K562 (cell line): Measurements from ENCODE around the gene STMP1. TPM values are rescaled to one million over a fixed set of nuclear protein-coding genes. Genes with fewer than 3 reads are reported as not detected.

Experiments used
- CHCHD3 ChIP-seq: fragments of 250-450 bp; sonication (Bioruptor Pico); IDR thresholded peaks from 2 replicates; pipeline ENCODE4 v2.1.2; 2022; ENCODE audit warnings: mild to moderate bottlenecking
- CSDE1 ChIP-seq, 2 experiments: fragments of 450-650 bp; IDR thresholded peaks; 2 replicates each; pipeline ENCODE4 v1.6.1; 2016; ENCODE audit warnings: mild to moderate bottlenecking in 1 of 2
- PHF20 ChIP-seq: fragments of 450-650 bp; IDR thresholded peaks from 2 replicates; pipeline ENCODE4 v1.6.1; 2018; ENCODE audit not compliant: partially characterized antibody
- POLR2AphosphoS2 ChIP-seq: IDR thresholded peaks from 2 replicates; pipeline ENCODE4 v1.6.1; 2012; ENCODE audit warnings: low read length, improper control_type of control experiment
- RAD21 ChIP-seq, 2 experiments: fragments of 250-450 bp in 1 of 2; fragments of 450-650 bp in 1 of 2; sonication (Bioruptor Pico) in 1 of 2; formaldehyde crosslinking in 1 of 2; IDR thresholded peaks in 1 of 2; conservative IDR thresholded peaks in 1 of 2; 2 replicates each; pipeline versions ENCODE4 v1.4.0 to v1.8.0; 2020 to 2022; ENCODE audit warnings: mild to moderate bottlenecking in 2 of 2, moderate library complexity in 1 of 2
- SIX5 ChIP-seq, 2 experiments: IDR thresholded peaks; 2 replicates each; pipeline ENCODE4 v1.6.1; 2011; ENCODE audit warnings: low read length in 2 of 2, borderline replicate concordance in 1 of 2, low read depth in 1 of 2, mild to moderate bottlenecking in 1 of 2, moderate library complexity in 1 of 2; ENCODE audit not compliant: insufficient read depth in 1 of 2
- TARDBP ChIP-seq: fragments of 450-650 bp; IDR thresholded peaks from 2 replicates; pipeline ENCODE4 v1.6.1; 2016
- ZBTB2 ChIP-seq: fragments of 450-650 bp; IDR thresholded peaks from 2 replicates; pipeline ENCODE4 v1.6.1; 2016; ENCODE audit warnings: antibody characterized with exemption
- ZNF592 ChIP-seq: fragments of 450-650 bp; IDR thresholded peaks from 2 replicates; pipeline ENCODE4 v1.6.1; 2017; ENCODE audit warnings: antibody characterized with exemption, mild to moderate bottlenecking
- polyA plus RNA-seq, 8 experiments: library from polyadenylated mRNA; depleted of rRNA in 4 of 8; stranded (reverse) in 5 of 8; unstranded in 3 of 8; fragments of >200 nt; fragmentation: Nextera tagmentation in 2 of 8; fragmentation: Illumina TruSeq in 1 of 8; extraction: Ambion mirVana in 2 of 8; extraction: Trizol in 1 of 8; gene quantifications; 2 replicates each; pipeline versions ENCODE4 v1.2.1 to v1.2.3, GENCODE V29; 2011 to 2014; ENCODE audit warnings: inconsistent platforms in 1 of 8, missing spikeins in 1 of 8
- total RNA-seq, 7 experiments: library from RNA; depleted of rRNA in 6 of 7; stranded (reverse); fragments of >200 nt in 6 of 7; fragmentation: Illumina TruSeq in 2 of 7; extraction: Trizol in 2 of 7; gene quantifications; 2 replicates each; pipeline versions ENCODE4 v1.2.1 to v1.2.3, GENCODE V29; 2011 to 2021; ENCODE audit warnings: low replicate concordance in 1 of 7
- TF ChIP-seq, protein P1 (sequence below), 3 experiments: IDR thresholded peaks in 2 of 3; conservative IDR thresholded peaks in 1 of 3; 2 replicates each; pipeline ENCODE4 v1.5.1; 2011 to 2012; ENCODE audit warnings: low read length in 3 of 3, mild to moderate bottlenecking in 3 of 3, control low read depth in 2 of 3, improper control_type of control experiment in 1 of 3, inconsistent platforms in 1 of 3, low read depth in 1 of 3, mixed read lengths in 1 of 3, moderate library complexity in 1 of 3; ENCODE audit not compliant: insufficient read depth in 2 of 3
- TF ChIP-seq, protein P2 (sequence below): fragments of 450-650 bp; IDR thresholded peaks from 2 replicates; pipeline ENCODE4 v1.6.1; 2018; ENCODE audit not compliant: partially characterized antibody
- TF ChIP-seq, protein P3 (sequence below): sonication (generic); formaldehyde crosslinking; IDR thresholded peaks from 2 replicates; pipeline ENCODE4 v1.5.0; 2020; ENCODE audit warnings: missing genetic modification reagents

The STMP1 gene
- total and polyA plus RNA-seq, 9 of the 15 experiments (the other 6 are each of a cell fraction or from before 2014, with no cell fraction given), result 10.6 to 249 (median 56.8) TPM

DNA sequence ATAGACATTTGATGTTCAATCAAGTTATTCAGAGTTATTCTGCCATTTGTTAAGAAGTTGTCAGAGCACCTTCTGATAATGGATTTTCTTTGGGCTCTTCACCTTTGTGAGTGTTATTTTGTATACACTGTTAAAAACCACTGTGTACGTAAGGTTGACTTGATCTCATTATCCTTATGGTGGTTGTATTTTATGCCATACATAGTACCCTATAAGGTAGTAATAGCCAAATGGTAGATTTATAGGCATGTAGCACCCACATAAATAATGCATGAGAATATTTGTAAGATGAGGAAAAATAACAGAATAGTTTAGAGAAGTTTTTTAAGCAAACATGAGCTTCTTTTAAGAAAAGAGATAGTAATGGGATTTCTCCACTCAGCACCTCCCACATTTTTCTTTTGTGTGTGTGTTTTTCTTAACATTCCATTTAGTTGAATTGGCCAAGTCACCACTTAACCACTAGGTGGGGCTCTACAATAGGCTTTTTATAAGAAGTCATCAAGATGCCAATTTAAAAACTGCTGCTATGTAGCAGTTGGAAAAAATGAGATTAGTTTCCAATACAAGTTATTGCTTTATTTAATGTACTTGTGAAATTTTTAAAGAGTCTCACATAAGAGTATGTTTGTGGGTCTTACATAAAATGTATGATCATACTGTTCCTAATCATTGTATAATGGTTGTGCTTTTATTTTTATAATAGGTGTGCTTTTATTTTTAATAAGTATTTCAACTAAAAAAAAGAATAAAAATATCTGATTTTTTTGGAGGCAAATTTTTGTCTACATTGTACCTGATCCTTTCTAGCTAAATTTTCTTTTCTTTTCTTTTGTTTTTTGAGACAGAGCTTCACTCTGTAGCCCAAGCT, 41.1 kb upstream of the STMP1 start (continued):
- peak; percentile 82 to 91 for TF ChIP-seq RAD21 (CRISPR knock-in tag; conservative IDR thresholded peaks at IDR 0.05 in 1 of 2, IDR thresholded peaks at IDR 0.05 in 1 of 2)
- TF ChIP-seq TARDBP, result no peak
- TF ChIP-seq, protein P1, sequence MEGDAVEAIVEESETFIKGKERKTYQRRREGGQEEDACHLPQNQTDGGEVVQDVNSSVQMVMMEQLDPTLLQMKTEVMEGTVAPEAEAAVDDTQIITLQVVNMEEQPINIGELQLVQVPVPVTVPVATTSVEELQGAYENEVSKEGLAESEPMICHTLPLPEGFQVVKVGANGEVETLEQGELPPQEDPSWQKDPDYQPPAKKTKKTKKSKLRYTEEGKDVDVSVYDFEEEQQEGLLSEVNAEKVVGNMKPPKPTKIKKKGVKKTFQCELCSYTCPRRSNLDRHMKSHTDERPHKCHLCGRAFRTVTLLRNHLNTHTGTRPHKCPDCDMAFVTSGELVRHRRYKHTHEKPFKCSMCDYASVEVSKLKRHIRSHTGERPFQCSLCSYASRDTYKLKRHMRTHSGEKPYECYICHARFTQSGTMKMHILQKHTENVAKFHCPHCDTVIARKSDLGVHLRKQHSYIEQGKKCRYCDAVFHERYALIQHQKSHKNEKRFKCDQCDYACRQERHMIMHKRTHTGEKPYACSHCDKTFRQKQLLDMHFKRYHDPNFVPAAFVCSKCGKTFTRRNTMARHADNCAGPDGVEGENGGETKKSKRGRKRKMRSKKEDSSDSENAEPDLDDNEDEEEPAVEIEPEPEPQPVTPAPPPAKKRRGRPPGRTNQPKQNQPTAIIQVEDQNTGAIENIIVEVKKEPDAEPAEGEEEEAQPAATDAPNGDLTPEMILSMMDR (IDR thresholded peaks at IDR 0.05 in 2 of 3, conservative IDR thresholded peaks at IDR 0.05 in 1 of 3; ENCODE audit: insufficient read depth in 2 of 3, low read depth in 1 of 3, low read length in 3 of 3), result peak; percentile 59 to 90 (median 79); a peak in 5 of 6 replicates
- no peak for TF ChIP-seq SIX5 (IDR thresholded peaks at IDR 0.05; ENCODE audit: borderline replicate concordance in 1 of 2, insufficient read depth in 1 of 2, low read depth in 1 of 2, low read length in 2 of 2)
- no peak for TF ChIP-seq CSDE1 (IDR thresholded peaks at IDR 0.05)
- TF ChIP-seq POLR2AphosphoS2, result no peak
- TF ChIP-seq, protein P2, sequence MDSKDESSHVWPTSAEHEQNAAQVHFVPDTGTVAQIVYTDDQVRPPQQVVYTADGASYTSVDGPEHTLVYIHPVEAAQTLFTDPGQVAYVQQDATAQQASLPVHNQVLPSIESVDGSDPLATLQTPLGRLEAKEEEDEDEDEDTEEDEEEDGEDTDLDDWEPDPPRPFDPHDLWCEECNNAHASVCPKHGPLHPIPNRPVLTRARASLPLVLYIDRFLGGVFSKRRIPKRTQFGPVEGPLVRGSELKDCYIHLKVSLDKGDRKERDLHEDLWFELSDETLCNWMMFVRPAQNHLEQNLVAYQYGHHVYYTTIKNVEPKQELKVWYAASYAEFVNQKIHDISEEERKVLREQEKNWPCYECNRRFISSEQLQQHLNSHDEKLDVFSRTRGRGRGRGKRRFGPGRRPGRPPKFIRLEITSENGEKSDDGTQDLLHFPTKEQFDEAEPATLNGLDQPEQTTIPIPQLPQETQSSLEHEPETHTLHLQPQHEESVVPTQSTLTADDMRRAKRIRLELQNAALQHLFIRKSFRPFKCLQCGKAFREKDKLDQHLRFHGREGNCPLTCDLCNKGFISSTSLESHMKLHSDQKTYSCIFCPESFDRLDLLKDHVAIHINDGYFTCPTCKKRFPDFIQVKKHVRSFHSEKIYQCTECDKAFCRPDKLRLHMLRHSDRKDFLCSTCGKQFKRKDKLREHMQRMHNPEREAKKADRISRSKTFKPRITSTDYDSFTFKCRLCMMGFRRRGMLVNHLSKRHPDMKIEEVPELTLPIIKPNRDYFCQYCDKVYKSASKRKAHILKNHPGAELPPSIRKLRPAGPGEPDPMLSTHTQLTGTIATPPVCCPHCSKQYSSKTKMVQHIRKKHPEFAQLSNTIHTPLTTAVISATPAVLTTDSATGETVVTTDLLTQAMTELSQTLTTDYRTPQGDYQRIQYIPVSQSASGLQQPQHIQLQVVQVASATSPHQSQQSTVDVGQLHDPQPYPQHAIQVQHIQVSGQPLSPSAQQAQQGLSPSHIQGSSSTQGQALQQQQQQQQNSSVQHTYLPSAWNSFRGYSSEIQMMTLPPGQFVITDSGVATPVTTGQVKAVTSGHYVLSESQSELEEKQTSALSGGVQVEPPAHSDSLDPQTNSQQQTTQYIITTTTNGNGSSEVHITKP, result no peak
- no peak for TF ChIP-seq CHCHD3
- TF ChIP-seq ZNF592, result 0 out of 2 replicates have a peak, but pooled peaks have one; percentile 17
- TF ChIP-seq, protein P3, sequence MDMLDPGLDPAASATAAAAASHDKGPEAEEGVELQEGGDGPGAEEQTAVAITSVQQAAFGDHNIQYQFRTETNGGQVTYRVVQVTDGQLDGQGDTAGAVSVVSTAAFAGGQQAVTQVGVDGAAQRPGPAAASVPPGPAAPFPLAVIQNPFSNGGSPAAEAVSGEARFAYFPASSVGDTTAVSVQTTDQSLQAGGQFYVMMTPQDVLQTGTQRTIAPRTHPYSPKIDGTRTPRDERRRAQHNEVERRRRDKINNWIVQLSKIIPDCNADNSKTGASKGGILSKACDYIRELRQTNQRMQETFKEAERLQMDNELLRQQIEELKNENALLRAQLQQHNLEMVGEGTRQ (CRISPR knock-in tag), result no peak
- TF ChIP-seq PHF20, result no peak
- TF ChIP-seq ZBTB2, result no peak
